Lung (tissue), 12 donors: Measurements from ENCODE around the gene ARHGAP15. TPM values are rescaled to one million over a fixed set of nuclear protein-coding genes. Genes with fewer than 3 reads are reported as not detected.

Source experiments
- ATAC-seq: fragments of 200-7000 bp; cut with Tn5 transposase; one replicate; pipeline ENCODE4 v1.9.1; 2020; ENCODE audit warnings: moderate number of reproducible peaks; ENCODE audit not compliant: insufficient read depth, low FRiP score
- DNase-seq, 3 donors: peaks; one replicate each; pipeline ENCODE4 v3.0.0-alpha.2; 2013 to 2017
- H3K27ac ChIP-seq, 2 donors: one replicate each; pipeline ENCODE4 v1.5.1; 2013; ENCODE audit warnings: mild to moderate bottlenecking in 2 of 2, moderate library complexity in 2 of 2, control low read depth in 1 of 2, inconsistent platforms in 1 of 2, low read depth in 1 of 2, low read length in 1 of 2
- H3K27me3 ChIP-seq, 3 donors: one replicate each; pipeline ENCODE4 v1.5.1; 2013; ENCODE audit warnings: low read length in 2 of 3; ENCODE audit not compliant: control insufficient read depth in 3 of 3, insufficient read depth in 3 of 3
- H3K36me3 ChIP-seq, 4 donors: one replicate each; pipeline ENCODE4 v1.5.1; 2013; ENCODE audit warnings: low read length in 4 of 4, mild to moderate bottlenecking in 1 of 4, moderate library complexity in 1 of 4; ENCODE audit not compliant: control insufficient read depth in 4 of 4, insufficient read depth in 4 of 4
- H3K4me1 ChIP-seq, 5 donors: one replicate each; pipeline ENCODE4 v1.5.1; 2013; ENCODE audit warnings: low read length in 5 of 5, mild to moderate bottlenecking in 2 of 5, moderate library complexity in 1 of 5; ENCODE audit not compliant: control insufficient read depth in 5 of 5, insufficient read depth in 5 of 5
- H3K4me3 ChIP-seq: one replicate; pipeline ENCODE4 v1.5.1; 2013; ENCODE audit warnings: mild to moderate bottlenecking, control low read depth, moderate library complexity
- H3K9ac ChIP-seq, 2 donors: one replicate each; pipeline ENCODE4 v1.5.1; 2013; ENCODE audit warnings: low read length in 2 of 2, control low read depth in 1 of 2; ENCODE audit not compliant: insufficient read depth in 1 of 2
- H3K9me3 ChIP-seq, 4 donors: one replicate each; pipeline ENCODE4 v1.5.1; 2013; ENCODE audit warnings: low read length in 3 of 4, mild to moderate bottlenecking in 1 of 4, moderate library complexity in 1 of 4; ENCODE audit not compliant: control insufficient read depth in 4 of 4, insufficient read depth in 3 of 4
- WGBS, 2 donors: extraction: QIAGEN DNeasy Blood & Tissue Kit; methylation state at CpG; one replicate each; pipeline ENCODE4 v1.1.7; 2013; 5-methylcytosine and 5-hydroxymethylcytosine counted together
- polyA plus RNA-seq, 2 donors: library from polyadenylated mRNA; stranded (reverse); fragments of 200-250 nt; gene quantifications; one replicate each; pipeline ENCODE4 v1.2.1, GENCODE V29; 2013
- total RNA-seq, 2 donors: library from RNA; depleted of rRNA in 1 of 2; stranded (reverse); fragments of >200 nt in 1 of 2; gene quantifications; one replicate each; pipeline ENCODE4 v1.2.1, GENCODE V29; 2014 to 2021
- TF ChIP-seq, protein P1 (sequence below): IDR thresholded peaks from 2 replicates; pipeline ENCODE4 v1.5.1; 2012; ENCODE audit warnings: mild to moderate bottlenecking; ENCODE audit errors: control extremely low read depth, extremely low read depth
- donor health status: control.
- donor health status: control.
- donor health status: Bipolar disorder and iron deficiency.
- donor health status: healthy.
- donor health status: DM: yes; HTN: yes; CAD: no.

ARHGAP15 gene
- total and polyA plus RNA-seq, 4 donors: 5.9 to 74.3 (median 13.2) TPM

DNA sequence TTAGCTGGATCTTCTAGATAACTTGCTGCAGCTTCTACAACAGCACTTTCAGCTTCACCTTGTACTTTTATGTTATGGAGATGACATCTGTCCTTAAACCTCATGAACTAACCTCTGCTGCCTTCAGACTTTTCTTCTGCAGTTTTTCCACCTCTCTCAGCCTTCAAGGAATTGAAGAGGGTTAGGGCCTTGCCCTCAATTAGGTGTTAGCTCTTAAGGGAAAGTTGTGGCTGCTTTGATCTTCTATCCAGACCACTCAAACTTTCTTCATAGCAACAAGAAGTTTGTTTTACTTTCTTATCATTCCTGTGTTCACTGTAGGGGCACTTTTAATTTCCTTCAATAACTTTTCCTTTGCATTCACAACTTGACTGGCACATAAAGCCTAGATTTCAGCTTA lies 52.3 kb downstream of the ARHGAP15 start:
- TF ChIP-seq, protein P1, sequence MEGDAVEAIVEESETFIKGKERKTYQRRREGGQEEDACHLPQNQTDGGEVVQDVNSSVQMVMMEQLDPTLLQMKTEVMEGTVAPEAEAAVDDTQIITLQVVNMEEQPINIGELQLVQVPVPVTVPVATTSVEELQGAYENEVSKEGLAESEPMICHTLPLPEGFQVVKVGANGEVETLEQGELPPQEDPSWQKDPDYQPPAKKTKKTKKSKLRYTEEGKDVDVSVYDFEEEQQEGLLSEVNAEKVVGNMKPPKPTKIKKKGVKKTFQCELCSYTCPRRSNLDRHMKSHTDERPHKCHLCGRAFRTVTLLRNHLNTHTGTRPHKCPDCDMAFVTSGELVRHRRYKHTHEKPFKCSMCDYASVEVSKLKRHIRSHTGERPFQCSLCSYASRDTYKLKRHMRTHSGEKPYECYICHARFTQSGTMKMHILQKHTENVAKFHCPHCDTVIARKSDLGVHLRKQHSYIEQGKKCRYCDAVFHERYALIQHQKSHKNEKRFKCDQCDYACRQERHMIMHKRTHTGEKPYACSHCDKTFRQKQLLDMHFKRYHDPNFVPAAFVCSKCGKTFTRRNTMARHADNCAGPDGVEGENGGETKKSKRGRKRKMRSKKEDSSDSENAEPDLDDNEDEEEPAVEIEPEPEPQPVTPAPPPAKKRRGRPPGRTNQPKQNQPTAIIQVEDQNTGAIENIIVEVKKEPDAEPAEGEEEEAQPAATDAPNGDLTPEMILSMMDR: no peak
- Histone ChIP-seq H3K4me1 (peaks cover 0 to 12% (median 0%) of the 10 kb centered on the region in 5 donors), H3K36me3 (no peaks in the 10 kb centered on the region), H3K4me3 (no peak overlapping the region), H3K27me3 (no peaks in the 10 kb centered on the region), H3K27ac (no peak overlapping the region), H3K9ac (no peak overlapping the region), H3K9me3 (peaks cover 0 to 8% (median 2%) of the 10 kb centered on the region in 4 donors)
- DNase-seq (no peak), ATAC-seq (no peak)

DNA sequence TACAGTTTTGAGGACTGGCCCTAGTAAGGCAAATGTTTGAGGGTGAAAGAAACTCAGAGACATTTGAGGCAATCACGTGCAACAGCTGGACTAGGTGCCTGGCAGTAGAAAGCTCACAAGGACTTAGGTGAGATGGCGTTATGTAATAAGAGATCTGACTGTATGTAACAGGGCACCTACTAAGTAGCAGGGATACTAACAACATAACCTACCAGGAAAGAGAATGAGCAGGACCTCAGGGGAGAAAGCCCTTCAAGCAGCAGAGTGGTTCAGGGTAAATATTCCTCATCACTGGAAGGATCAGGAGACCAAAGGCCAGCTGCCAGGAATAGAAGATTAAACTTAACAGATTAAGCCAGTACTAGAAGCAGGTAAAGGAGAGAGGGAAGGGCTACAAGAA lies 53.4 kb downstream of the ARHGAP15 start:
- H3K9me3 ChIP-seq: peaks cover 0 to 8% (median 2%) of the 10 kb centered on the region in 4 donors

DNA sequence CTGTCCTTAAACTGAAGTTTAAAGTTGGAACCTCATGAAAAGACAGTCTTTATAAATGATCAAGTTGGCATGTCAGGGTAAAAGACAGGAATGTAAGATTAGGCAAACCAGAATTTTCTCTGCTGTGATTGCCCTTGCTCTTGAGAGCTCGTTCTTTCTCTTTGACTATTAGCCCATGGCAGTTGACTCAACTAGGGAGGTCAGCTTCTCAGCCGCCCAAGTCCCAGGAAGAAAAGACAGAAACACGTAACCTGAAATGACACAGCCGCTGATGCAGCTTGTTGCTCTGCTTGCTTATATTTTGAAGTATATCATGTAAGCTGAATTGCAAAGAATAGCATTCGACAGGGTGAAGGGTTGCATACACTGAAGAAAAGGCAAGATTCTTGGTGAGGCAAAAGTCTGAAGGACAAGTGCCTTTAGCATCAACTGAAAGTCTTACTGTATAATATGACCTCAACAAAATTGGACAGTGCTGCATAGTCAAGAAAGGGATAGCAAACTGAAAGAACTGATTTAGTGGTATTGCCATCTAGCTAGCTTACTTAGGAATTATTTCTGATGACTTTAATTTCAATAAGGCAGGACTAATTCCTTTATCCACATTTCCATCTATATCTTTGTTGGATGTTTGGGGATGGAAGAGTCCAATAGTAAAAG lies 54.7 kb downstream of the ARHGAP15 start:
- no peaks in the 10 kb centered on the region for H3K36me3 ChIP-seq
- peaks cover 0 to 8% (median 0%) of the 10 kb centered on the region in 5 donors for H3K4me1 ChIP-seq
- 75 to 89% methylated on average over 5 of the region's 5 CpGs for WGBS, 2 donors
- H3K9me3 ChIP-seq: peaks cover 0 to 8% (median 2%) of the 10 kb centered on the region in 4 donors
- TF ChIP-seq, protein P1: no peak
- H3K27ac ChIP-seq: no peak overlapping the region
- H3K27me3 ChIP-seq: no peaks in the 10 kb centered on the region
- H3K9ac ChIP-seq: no peak overlapping the region
- DNase-seq (no peak), ATAC-seq (no peak)
- H3K4me3 ChIP-seq: no peak overlapping the region

More for the DNA sequence above, 53.4 kb downstream of the ARHGAP15 start:
- TF ChIP-seq, protein P1: no peak
- Histone ChIP-seq H3K9ac (no peak overlapping the region), H3K27ac (no peak overlapping the region), H3K4me1 (peaks cover 0 to 8% (median 0%) of the 10 kb centered on the region in 5 donors), H3K27me3 (no peaks in the 10 kb centered on the region), H3K4me3 (no peak overlapping the region), H3K36me3 (no peaks in the 10 kb centered on the region)
- no peak for DNase-seq
- 77 to 84% methylated on average over 2 of the region's 2 CpGs for WGBS, 2 donors
- no peak for ATAC-seq

DNA sequence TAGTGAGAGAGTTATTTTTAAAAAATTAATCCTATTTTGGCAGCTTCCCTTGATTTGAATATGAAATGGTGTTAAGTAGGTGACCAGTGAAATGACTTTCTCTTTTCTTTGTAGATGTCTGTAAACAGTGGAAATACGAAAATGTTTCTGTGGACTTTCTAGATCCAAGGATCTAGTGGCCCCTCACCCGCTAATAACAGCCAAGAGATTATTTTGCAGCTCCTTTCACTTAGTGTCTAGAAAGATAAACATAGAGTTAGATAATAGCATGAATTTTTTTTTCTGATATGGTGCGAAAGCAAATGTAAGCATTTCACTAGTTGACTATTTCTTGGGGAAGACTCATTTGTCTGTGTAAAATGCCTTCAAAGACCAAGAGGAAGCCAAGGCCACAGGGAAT lies 57.7 kb downstream of the ARHGAP15 start:
- H3K4me3 ChIP-seq: no peak overlapping the region
- H3K9ac ChIP-seq: no peak overlapping the region
- H3K27ac ChIP-seq: no peak overlapping the region
- H3K36me3 ChIP-seq: no peaks in the 10 kb centered on the region
- WGBS, 2 donors: 64 to 73% methylated on average over 3 of the region's 3 CpGs
- no peaks in the 10 kb centered on the region for H3K9me3 ChIP-seq
- peaks cover 0 to 8% (median 0%) of the 10 kb centered on the region in 5 donors for H3K4me1 ChIP-seq
- TF ChIP-seq, protein P1: no peak
- DNase-seq (peak; percentile 17 to 75 (median 64)), ATAC-seq (no peak)
- no peaks in the 10 kb centered on the region for H3K27me3 ChIP-seq
